ENCODE measurements around the gene KCNH8.
"Not testable (repeated sequence)": the region's sequence is repeated elsewhere in the genome, so short reads cannot be mapped to it uniquely, and the experiment has no call there.

The KCNH8 gene
- total RNA-seq = 0 reads per million in 2 experiments

GRCh38 chr3:19147905-19148767, at the start of gene KCNH8:
Gene KCNH8, plus strand, starts transcription at chr3:19148510. Its CDS starts 210 bp downstream, at chr3:19148720.
- DNase-seq (ENCODE audit: low read depth) = no peak

- DNase-seq (ENCODE audit: low read depth) = not testable (repeated sequence)
Measured at GRCh38 chr3:19102654-19103290, 45.5 kb upstream of the KCNH8 start.

GRCh38 chr3:19103510-19103909, 44.8 kb upstream of the KCNH8 start:
- DNase-seq (ENCODE audit: low read depth) = no peak

- no peak for DNase-seq (ENCODE audit: low read depth)
Measured at GRCh38 chr3:19104459-19104858, 43.9 kb upstream of the KCNH8 start.

- DNase-seq (ENCODE audit: low read depth) = no peak
Measured at GRCh38 chr3:19105826-19106225, 42.5 kb upstream of the KCNH8 start.

GRCh38 chr3:19106307-19106706, 42.0 kb upstream of the KCNH8 start:
- DNase-seq (ENCODE audit: low read depth) = no peak

- DNase-seq (ENCODE audit: low read depth) = no peak
Measured at GRCh38 chr3:19107719-19108118, 40.6 kb upstream of the KCNH8 start.

- DNase-seq (ENCODE audit: low read depth) = no peak
Measured at GRCh38 chr3:19110335-19110895, 37.9 kb upstream of the KCNH8 start.

GRCh38 chr3:19114461-19114860, 33.8 kb upstream of the KCNH8 start:
- DNase-seq (ENCODE audit: low read depth) = no peak

- DNase-seq (ENCODE audit: low read depth) = no peak
Measured at GRCh38 chr3:19116239-19116638, 32.1 kb upstream of the KCNH8 start.

GRCh38 chr3:19124752-19125151, 23.6 kb upstream of the KCNH8 start:
- DNase-seq (ENCODE audit: low read depth) = no peak

- DNase-seq (ENCODE audit: low read depth) = no peak
Measured at GRCh38 chr3:19139863-19140262, 8.4 kb upstream of the KCNH8 start.

GRCh38 chr3:19146685-19147650, 1.3 kb upstream of the KCNH8 start:
- peak; percentile 33 for DNase-seq (ENCODE audit: low read depth)

- DNase-seq (ENCODE audit: low read depth) = no peak
Measured at GRCh38 chr3:19148768-19149091, 420 bp downstream of the KCNH8 start.

GRCh38 chr3:19149368-19149767, 1.1 kb downstream of the KCNH8 start:
- no peak for DNase-seq (ENCODE audit: low read depth)

GRCh38 chr3:19151171-19151570, 2.9 kb downstream of the KCNH8 start:
- DNase-seq (ENCODE audit: low read depth) = no peak

GRCh38 chr3:19154693-19155250, 6.5 kb downstream of the KCNH8 start:
- no peak for DNase-seq (ENCODE audit: low read depth)

- no peak for DNase-seq (ENCODE audit: low read depth)
Measured at GRCh38 chr3:19155375-19155774, 7.1 kb downstream of the KCNH8 start.

- no peak for DNase-seq (ENCODE audit: low read depth)
Measured at GRCh38 chr3:19159966-19160635, 11.8 kb downstream of the KCNH8 start.

- DNase-seq (ENCODE audit: low read depth) = no peak
Measured at GRCh38 chr3:19165654-19166053, 17.3 kb downstream of the KCNH8 start.

- no peak for DNase-seq (ENCODE audit: low read depth)
Measured at GRCh38 chr3:19171794-19172193, 23.5 kb downstream of the KCNH8 start.

All from T follicular helper cell (primary cell).